ENCODE results near the gene TLE2.

The TLE2 gene

DNA sequence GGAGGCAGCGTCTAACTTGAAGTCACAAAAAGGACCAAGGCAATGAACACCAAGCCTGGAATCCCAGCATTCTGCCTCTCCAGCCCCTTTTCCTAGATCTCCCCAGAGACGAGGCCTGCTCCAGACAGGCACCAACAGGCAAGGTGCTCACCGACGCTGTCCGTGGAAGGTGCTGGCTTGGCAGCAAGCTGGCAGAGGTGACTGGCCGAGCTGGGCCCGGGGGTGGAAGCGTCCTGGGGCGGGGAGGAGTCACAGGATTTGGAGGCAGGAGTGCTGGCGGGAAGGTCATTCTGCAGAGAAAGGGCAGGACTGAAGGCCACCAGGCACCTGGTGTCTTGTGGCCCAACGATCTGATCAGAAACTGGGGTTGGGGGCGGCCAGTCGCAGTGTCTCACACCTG is 18.2 kb downstream of the TLE2 start:
- TF ChIP-seq EZH2phosphoT487 (conservative IDR thresholded peaks at IDR 0.05; ENCODE audit: low read length) (no peak), CTCF (IDR thresholded peaks at IDR 0.05; ENCODE audit: insufficient read depth, low read length, poor library complexity, severe bottlenecking) (no peak)
- no peaks in the 10 kb centered on the region for H3K9me3 ChIP-seq (ENCODE audit: insufficient read depth, low read length)
- no peaks in the 10 kb centered on the region for H3F3A ChIP-seq (ENCODE audit: insufficient read depth)

DNA sequence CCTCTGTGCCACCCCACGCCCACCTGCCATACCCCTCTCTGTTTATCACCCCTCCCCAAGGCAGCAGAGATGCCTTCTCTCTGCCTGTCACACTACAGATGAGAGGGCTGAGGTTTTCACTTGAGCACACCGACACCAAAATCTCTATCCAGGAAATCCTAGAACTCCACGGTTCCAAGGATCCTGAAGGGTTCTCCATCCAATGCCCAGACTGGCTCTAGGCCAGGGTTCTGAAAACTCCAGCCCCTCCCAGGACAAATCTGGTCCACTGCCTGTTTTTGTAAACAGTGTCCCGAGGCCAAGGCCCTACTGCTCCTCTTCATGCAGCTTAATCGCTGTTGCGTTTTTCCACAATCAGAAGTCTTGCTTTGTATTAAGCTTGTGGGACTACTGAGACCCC is 20.1 kb downstream of the TLE2 start:
- no peak overlapping the region for H3K4me2 ChIP-seq (ENCODE audit: low read depth, low read length, poor library complexity, severe bottlenecking)
- no peak overlapping the region for H3K27ac ChIP-seq (ENCODE audit: low read depth, low read length)
- no peaks in the 10 kb centered on the region for H3K9me3 ChIP-seq (ENCODE audit: insufficient read depth, low read length)
- H3K9me2 ChIP-seq (replicated peaks; ENCODE audit: insufficient read depth, low read length) = no peaks in the 10 kb centered on the region
- TF ChIP-seq CTCF (IDR thresholded peaks at IDR 0.05; ENCODE audit: insufficient read depth, low read length, poor library complexity, severe bottlenecking) (no peak), EZH2phosphoT487 (conservative IDR thresholded peaks at IDR 0.05; ENCODE audit: low read length) (no peak)
- H3K27me3 ChIP-seq (ENCODE audit: low read length) = no peaks in the 10 kb centered on the region
- no peaks in the 10 kb centered on the region for H3F3A ChIP-seq (ENCODE audit: insufficient read depth)
- no peaks in the 10 kb centered on the region for H3K79me2 ChIP-seq (ENCODE audit: insufficient read depth, low read length)
- H4K20me1 ChIP-seq (ENCODE audit: low read depth, low read length) = no peaks in the 10 kb centered on the region
- H3K9ac ChIP-seq (ENCODE audit: low read length) = no peak overlapping the region
- H2AFZ ChIP-seq (ENCODE audit: low read depth, low read length, severe bottlenecking) = no peak overlapping the region
- H3K36me3 ChIP-seq (ENCODE audit: low read length) = no peaks in the 10 kb centered on the region
- H3K4me3 ChIP-seq (ENCODE audit: insufficient read depth, low read length, poor library complexity, severe bottlenecking) = no peak overlapping the region

More for the DNA sequence above, 18.2 kb downstream of the TLE2 start:
- Histone ChIP-seq H3K27ac (ENCODE audit: low read depth, low read length) (no peak overlapping the region), H2AFZ (ENCODE audit: low read depth, low read length, severe bottlenecking) (no peak overlapping the region), H3K4me2 (ENCODE audit: low read depth, low read length, poor library complexity, severe bottlenecking) (no peak overlapping the region), H4K20me1 (ENCODE audit: low read depth, low read length) (no peaks in the 10 kb centered on the region), H3K9ac (ENCODE audit: low read length) (no peak overlapping the region), H3K9me2 (replicated peaks; ENCODE audit: insufficient read depth, low read length) (no peaks in the 10 kb centered on the region), H3K27me3 (ENCODE audit: low read length) (no peaks in the 10 kb centered on the region), H3K36me3 (ENCODE audit: low read length) (no peaks in the 10 kb centered on the region), H3K4me3 (ENCODE audit: insufficient read depth, low read length, poor library complexity, severe bottlenecking) (no peak overlapping the region), H3K79me2 (ENCODE audit: insufficient read depth, low read length) (no peaks in the 10 kb centered on the region)

GRCh38 chr19:3007975-3008374 is 21.1 kb downstream of the TLE2 start:
- H3K4me2 ChIP-seq (ENCODE audit: low read depth, low read length, poor library complexity, severe bottlenecking) = no peak overlapping the region
- H3K27me3 ChIP-seq (ENCODE audit: low read length) = no peaks in the 10 kb centered on the region

More at GRCh38 chr19:3007975-3008374, 21.1 kb downstream of the TLE2 start:
- H2AFZ ChIP-seq (ENCODE audit: low read depth, low read length, severe bottlenecking) = no peak overlapping the region
- H3K9ac ChIP-seq (ENCODE audit: low read length) = no peak overlapping the region
- no peaks in the 10 kb centered on the region for H3F3A ChIP-seq (ENCODE audit: insufficient read depth)
- H3K27ac ChIP-seq (ENCODE audit: low read depth, low read length) = no peak overlapping the region
- H3K79me2 ChIP-seq (ENCODE audit: insufficient read depth, low read length) = no peaks in the 10 kb centered on the region
- H3K9me3 ChIP-seq (ENCODE audit: insufficient read depth, low read length) = no peaks in the 10 kb centered on the region
- no peak overlapping the region for H3K4me3 ChIP-seq (ENCODE audit: insufficient read depth, low read length, poor library complexity, severe bottlenecking)
- no peaks in the 10 kb centered on the region for H3K9me2 ChIP-seq (replicated peaks; ENCODE audit: insufficient read depth, low read length)
- TF ChIP-seq EZH2phosphoT487 (conservative IDR thresholded peaks at IDR 0.05; ENCODE audit: low read length) = no peak
- TF ChIP-seq CTCF (IDR thresholded peaks at IDR 0.05; ENCODE audit: insufficient read depth, low read length, poor library complexity, severe bottlenecking) = no peak
- H3K36me3 ChIP-seq (ENCODE audit: low read length) = no peaks in the 10 kb centered on the region
- no peaks in the 10 kb centered on the region for H4K20me1 ChIP-seq (ENCODE audit: low read depth, low read length)

All from SU-DHL-6 (cell line).